HG02642 (cell line): ENCODE data around the gene UTP14C.
"Not testable (repeated sequence)": the region's sequence is repeated elsewhere in the genome, so short reads cannot be mapped to it uniquely, and the experiment has no call there.

Source experiments
- ATAC-seq: cut with Tn5 transposase; IDR thresholded peaks from one replicate; pipeline ENCODE4 v1.9.1; 2021; ENCODE audit warnings: mild to moderate bottlenecking; ENCODE audit not compliant: unreplicated experiment, poor library complexity

The UTP14C gene

DNA sequence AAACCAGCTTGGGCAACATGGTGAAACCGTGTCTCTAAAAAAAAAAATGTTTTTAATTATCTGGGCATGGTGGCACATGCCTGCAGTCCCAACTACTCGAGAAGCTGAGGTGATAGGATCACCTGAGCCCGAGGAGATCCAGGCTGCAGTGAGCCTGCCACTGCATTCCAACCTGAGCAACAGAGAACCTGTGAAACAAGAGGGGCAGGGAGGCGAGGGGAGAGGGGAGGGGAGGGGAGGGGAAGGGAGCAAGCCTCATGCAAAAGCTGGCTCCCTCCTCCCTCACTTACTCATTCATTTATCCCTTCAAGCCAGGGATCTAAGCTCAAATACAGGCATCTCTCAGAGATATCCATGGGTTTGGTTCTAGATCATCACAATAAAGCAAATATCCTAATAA, 22.1 kb upstream of the UTP14C start:
- no peak for ATAC-seq

DNA sequence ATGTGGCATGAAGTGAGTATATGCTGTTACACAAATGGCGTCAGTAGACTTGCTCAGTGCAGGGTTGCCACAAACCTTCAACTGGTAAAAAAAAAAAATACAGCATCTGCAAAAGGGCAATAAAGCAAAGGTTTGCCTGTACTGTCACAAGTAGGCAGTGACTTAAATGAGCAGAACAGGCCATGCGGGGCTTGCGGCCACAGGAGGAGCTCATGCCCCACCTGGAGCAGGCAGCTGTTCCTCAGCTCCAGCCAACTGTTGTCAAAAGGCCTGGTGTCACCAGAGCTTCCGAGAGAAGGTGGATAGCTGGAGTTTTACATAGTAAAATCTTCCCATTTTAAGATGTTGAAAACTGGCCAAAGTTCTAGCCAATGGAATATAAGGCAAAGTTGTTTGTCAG, 20.9 kb upstream of the UTP14C start:
- ATAC-seq = no peak

DNA sequence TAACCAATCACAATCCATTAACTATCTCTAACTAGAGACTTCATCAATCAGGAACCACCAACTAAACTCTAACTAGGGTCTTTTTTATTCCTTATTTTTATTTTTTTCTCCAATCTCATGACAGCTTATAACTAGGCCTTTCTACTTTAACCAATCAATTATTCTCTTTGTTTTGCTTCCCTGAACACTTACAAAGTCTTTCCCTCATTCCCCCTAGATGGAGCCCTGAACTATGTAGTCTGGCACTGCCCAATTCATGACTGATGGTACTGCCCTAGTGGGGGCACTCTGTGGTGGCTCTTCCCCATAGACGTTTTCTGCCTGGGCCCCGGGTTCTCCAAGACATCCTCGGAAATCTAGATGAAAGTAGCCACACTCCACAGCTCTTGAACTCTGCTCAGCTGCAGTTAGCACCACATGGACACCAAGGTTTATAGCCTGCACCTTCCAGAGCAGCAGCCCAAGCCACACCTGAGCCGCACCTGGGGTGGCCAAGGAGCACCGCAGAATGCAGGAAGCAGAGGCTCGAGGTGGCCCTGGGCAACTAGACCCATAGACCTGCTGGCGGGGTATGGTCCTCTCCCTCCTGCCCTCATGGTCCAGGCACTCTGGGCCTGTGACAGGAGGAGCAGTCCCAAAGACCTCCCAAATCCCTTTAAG, 19.9 kb upstream of the UTP14C start:
- no peak for ATAC-seq

DNA sequence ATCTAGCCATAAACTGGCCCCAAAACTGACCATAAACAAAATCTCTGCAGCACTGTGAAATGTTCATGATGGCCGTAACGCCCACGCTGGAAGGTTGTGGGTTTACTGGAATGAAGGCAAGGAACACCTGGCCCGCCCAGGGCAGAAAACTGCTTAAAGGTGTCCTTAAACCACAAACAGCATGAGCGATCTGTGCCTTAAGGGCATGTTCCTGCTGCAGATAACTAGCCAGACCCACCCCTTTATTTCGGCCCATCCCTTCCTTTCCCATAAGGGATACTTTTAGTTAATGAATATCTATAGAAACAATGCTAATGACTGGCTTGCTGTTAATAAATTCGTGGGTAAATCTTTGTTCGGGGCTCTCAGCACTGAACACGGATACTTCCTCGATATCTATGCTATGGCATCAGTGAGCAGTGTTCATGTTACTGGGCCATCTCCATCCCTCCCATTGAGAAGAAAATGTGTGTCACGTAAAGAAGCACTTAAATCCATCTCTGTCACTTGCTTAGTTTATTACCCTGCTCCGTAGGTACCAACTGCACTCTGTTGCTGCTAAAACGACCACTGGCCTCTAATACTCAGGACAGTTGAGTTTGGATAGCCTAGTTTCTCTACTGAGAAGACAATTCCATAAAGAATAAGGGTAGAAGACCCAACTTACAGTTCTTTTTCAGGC, 18.5 kb upstream of the UTP14C start:
- ATAC-seq = no peak

DNA sequence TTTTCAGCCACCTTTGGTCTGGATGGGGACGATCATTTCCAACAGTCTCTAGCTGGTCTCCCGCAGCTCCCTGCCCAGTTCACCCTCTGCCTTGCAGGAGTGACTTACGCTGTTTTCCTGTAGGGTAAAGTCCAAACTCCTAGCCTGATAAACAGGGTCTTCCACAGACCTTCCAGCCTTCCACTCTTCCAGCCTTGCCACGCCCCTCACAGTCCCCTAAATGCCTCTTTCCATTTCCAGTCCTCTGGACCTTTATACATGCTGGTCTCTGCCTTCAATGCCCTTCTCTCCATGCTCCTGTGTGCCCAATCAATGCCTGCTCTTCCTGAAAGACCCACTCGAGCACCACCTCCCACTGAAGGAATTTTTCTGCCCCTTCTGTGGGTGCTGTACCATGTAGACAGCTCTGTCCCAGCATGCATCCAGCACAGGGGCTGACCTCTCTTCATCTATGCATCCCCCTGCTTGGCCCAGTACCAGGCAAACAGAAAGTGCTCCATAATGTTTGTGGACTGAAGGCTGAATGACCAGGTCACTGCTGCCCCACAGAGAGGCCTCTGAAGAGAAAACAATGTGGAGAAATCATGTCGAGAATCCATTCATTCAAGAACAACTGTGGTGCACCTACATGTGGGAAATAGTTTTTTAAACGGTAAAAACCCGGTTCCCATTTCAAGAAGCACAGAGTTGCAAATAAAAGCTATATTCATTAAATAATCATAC, 17.8 kb upstream of the UTP14C start:
- ATAC-seq = no peak

DNA sequence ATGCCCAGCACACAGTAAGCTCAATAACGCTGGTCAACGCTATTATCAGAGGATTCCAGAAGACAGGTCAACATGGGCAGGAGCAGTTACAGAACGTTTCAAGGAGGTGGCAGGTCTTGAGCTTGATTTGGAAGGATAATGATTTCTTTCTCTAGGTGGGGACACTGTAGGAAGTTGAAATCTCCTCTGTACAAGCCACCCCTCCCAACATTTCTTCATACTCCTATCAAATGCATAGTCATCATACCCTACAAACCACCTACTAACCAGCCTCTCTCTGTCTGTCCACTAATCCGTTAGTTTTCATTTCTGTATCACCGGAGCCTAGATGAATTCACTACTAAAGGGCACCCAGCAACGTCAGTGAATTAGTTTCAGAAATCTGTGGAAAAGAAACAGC, 14.5 kb upstream of the UTP14C start:
- no peak for ATAC-seq

DNA sequence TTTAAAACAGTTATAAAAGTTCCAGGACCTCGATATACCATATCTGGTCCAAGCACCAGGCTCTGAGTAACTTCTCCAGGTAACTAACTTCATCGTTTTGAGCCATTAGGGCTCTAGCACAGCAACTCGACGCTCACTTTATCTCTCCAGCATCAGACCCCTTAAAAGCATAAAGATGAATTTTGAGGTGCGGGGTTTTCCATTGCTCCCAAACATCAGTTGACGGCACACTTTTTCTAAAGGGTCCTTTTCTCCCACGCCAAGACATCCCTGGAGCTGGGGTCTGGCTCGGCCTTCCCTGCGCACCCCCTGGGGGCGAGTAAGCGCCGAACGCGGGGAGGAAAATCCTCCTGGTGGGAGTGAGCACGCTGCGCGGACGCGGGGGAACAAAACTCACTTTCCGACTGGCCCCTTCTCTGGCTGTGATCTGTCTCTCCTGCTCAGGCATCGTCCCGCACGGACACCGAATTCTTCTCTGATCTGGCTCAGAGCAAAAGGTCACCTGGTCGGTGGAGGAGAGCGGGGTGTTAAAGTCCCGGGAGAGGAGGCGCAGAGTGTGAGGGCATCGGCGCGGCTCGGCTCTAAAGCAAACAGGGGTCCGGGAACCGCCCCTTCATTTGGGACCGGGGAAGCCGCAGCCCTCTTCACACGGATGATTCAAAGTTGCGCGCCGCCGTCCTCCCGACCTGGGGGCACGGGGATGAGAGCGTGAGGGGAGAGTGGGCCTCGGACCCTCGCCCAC, 13.4 kb upstream of the UTP14C start, which contains the start of gene ATP7B:
Gene ATP7B, minus strand, starts transcription at position 561 of the 742 bp plus-strand sequence. Its CDS starts 113 bp downstream, at position 448.
- peak; percentile 10 for ATAC-seq

DNA sequence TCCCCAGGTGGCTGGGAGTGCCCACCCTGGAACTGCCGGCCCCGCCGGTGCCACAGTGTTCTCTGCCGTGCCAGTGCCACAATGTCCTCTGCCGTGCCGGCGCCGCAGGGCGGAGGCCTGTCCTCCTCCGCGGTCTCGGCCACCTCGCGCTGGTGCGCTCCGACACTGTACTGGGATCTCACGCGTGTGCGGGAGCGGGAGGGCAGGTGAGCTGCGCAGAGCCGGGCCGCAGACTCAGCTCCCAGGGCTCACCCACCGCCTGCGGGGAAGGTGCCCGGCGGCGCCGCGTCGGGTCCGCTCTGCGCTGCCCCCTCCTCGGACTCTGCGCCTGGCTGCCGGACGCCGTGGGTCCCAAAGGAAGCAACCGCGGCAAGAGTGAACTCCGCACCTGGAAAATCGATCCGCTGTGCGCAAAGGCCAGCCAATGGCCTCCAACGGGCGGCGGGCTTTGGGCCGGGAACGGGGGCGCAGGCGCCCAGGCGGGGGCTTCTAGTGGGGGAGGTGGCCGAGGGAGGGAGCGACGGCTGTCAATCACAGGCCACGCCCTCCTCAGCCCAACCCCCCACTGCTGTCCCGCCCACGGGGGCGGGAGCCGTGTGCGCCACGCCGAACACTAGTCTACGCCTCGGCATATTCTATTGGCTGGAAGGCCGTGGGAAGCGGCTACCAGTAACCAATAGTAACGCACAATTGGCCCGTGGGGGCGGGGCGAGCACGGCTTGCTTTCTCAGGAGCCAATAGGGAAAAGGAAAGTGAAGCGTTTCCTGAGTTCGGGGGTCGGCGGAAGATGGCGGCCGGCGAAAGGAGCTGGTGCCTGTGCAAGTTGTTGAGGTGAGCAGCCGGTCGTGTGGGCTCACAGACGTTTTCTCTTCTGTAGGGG, 12.6 kb upstream of the UTP14C start, which contains the start of gene ALG11:
Gene ALG11, plus strand, starts transcription at position 767 of the 880 bp plus-strand sequence. Its CDS starts 21 bp downstream, at position 788.
- peak; percentile 100 for ATAC-seq

DNA sequence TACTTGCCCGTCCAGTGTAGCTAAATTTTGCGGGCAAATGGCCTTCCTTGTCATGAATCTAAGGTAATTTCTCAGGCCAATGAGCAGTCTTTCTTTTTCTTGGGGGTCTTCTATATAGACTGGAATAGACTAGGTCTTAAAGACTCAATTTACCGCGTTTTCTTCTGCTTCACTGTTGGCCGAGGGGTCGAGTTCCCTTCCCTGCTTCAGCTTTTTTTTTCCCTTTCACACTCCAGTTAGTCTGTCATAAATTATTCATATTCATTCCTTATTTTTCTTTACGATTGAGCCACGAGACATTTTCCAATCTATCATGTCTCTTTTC, 12.0 kb upstream of the UTP14C start:
- no peak for ATAC-seq

DNA sequence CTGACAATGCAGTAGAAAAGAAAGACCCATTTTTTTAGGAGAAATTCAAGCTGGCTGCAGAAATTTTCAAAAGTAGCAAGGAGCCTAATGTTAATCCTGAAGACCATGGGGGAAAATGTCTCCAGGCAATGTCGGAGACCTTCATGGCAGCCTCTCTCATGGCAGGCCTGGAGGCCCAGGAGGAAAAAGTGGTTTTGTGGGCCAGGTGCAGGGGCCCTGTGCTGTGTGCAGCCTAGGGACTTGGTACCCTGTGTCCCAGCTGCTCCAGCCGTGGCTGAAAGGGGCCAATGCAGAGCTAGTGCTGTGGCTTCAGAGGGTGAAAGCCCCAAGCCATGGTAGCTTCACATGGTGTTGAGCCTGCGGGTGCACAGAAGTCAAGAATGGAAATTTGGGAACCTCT, 8.2 kb upstream of the UTP14C start:
- no peak for ATAC-seq

DNA sequence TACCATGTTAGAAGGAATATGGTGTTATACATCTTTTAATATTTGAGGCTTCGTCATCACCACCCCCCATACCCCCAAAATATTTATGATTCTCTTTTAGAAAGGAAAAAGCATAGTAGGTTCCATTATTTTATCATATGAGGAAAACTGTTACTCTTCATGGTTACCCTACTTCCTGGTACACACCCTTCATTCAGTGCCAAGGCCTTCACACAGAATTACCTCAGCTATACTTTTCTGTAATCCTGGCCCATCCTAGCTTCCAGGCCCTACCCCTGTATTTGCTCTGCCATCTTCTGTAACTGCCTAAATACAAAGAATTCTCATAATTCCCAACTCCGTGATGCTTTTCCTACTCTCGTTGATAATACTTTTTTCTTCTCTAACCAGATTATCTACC, 4.3 kb upstream of the UTP14C start:
- ATAC-seq = no peak

DNA sequence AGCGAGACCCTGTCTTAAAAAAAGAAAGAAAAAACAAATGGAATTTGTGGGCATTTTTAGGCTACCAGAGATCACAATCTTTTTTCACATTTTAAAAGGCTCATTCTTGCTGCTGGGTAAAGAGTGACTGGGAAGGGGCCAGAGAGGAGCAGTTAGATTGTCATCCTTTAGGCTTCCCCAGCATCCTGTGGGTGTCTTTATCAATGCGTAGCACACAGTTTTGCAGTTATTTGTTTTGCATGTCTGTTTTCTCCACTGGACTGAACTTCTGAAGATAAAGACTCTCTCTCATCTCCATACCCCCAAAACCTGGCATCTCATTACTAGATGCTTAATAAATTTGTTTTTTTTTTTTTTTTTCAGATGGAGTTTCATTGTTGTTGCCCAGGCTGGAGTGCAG, 2.1 kb upstream of the UTP14C start:
- ATAC-seq = no peak

DNA sequence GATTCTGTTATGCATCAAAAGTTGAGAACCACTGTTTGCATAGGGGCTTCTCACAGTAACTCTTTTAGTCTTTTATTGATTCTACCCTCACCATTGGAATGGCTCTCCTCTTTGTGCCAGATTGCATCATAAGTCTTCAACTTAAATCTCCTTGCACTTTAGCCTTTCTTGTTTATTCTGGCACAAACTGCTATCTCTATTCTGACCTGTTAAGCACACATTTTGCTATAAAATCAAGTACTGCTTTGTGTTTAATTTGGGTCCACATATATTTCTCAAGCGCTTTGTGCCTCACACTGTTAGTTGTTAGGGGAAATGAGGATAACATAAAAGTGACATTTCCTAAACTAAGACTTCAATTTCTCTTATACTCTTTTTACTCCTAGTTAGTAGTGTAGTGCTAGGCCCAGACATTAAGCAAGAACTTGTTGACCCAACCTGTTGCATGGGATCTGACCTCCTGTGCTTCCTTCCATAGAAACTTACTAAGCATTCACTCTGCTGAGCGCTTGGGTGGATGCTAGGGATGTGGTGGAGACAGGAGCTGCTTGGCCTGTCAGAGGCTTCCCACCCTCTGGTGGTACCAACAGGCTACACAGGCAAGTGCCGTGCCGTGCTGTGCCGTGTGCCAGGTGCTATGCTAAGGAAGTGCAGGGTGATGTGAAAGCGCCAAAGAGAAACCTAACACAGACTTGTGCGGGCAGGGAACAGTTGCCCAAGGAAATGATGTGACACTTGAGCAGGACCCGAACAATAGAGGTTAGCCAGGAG, 1.2 kb downstream of the UTP14C start:
- no peak for ATAC-seq

DNA sequence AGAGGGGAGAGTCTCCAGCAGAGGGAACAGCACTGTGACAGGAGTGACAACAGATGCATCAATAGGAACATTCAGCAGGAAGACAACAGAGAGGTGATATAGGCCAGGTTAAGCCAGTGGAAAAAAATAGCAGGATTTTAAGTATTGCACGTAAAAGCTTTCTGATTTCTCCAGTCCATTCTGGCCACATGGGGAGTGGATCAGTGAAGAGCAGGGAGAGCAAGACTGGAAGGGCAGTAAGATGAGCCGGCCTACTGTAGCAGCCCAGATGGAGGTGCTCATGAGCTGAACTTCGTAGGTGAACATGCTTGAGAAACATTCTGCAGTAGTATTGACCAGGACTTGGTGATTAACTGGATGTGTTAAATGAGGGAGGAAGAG, 1.7 kb downstream of the UTP14C start:
- ATAC-seq = no peak

DNA sequence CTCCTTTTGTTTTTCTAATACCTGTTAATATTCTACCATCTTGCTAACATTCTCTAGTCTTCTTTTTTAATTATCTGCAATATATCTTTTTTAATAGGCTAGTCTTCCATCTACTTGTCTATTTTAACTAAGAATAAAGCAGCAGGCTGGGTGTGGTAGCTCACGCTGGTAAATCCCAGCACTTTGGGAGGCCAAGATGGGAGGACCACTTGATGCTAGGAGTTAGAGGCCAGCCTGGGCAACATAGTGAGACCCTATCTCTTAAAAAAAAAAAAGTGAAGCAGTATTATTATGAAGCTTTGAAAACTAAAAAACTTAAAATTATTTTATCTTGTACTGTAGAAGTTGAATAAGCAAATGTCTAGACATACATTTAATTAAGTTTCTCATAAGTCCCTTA, 3.3 kb downstream of the UTP14C start:
- no peak for ATAC-seq

DNA sequence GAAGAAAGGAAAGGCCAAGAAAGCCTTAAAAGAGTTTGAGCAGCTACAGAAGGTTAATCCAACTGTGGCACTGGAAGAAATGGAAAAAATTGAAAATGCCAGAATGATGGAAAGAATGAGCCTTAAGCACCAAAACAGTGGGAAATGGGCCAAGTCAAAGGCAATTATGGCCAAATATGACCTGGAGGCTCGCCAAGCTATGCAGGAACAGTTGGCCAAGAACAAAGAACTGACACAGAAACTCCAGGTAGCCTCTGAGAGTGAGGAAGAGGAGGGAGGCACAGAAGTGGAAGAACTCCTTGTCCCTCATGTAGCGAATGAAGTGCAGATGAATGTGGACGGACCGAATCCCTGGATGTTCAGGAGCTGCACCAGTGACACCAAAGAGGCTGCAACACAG, 5.1 kb downstream of the UTP14C start:
- ATAC-seq = no peak

DNA sequence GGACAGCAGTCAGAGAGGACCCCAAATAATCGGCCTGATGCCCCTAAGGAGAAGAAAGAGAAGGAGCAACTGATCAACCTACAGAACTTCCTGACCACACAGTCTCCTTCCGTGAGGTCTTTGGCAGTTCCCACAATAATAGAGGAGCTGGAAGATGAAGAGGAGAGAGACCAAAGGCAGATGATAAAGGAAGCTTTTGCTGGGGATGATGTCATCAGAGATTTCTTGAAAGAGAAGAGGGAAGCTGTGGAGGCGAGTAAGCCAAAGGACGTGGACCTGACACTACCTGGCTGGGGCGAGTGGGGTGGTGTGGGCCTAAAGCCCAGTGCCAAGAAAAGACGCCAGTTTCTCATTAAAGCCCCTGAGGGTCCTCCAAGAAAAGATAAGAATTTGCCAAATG, 5.9 kb downstream of the UTP14C start:
- not testable (repeated sequence) for ATAC-seq

DNA sequence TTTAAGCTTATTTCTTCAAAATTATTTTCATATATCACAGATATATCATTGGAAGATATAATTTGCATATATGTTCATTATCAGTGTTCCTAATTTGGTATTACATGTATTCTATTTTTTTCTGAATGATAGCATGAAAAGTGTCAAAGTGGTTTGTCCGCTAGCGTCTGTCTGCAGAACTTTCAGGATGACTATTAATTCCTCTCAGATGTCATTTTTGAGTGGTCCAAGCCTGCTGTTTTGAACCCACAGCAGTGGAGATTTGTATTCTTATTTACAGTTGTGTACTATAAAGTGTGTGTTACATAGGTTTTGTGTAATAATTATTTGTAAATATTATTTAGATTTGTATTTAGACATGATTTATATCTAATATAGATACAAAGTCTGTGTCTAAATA, 8.5 kb downstream of the UTP14C start:
- ATAC-seq = no peak

DNA sequence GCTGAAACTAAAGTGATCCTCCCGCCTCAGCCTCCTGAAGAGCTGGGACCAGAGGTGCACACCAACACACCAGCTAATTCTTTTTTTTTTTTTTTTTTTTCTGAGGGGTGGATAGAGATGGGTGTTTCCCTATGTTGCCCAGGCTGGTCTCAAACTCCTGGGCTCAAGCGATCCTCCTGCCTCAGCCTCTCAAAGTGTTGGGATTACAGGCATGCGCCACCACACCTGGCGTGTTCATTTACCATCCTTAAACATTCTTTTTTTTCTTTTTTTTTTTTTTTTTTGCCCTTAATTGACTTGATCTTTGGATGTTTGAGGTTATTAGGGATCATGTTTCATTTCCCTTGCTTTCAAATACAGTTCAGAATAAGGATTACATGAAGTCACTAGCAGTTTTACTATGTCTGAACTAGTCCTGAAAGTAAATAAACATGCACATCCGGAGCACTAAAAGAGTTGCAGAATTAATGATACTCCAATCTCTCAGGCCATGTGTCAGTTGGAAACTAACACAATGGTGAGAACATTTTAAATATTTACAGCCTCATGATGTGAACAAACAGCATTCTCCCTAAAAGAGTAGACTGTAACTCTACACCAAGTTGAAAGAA, 10.2 kb downstream of the UTP14C start:
- ATAC-seq = no peak
